ENCODE measurements around the gene CIAO1. TPM values are rescaled to one million over a fixed set of nuclear protein-coding genes. Genes with fewer than 3 reads are reported as not detected.
A peak's percentile ranks its signal among the peaks of the same experiment; 100 is the strongest.
"Not testable (repeated sequence)": the region's sequence is repeated elsewhere in the genome, so short reads cannot be mapped to it uniquely, and the experiment has no call there.

Gene CIAO1
- total RNA-seq, result 10 to 100 TPM; 64.9 to 65.9 TPM

DNA sequence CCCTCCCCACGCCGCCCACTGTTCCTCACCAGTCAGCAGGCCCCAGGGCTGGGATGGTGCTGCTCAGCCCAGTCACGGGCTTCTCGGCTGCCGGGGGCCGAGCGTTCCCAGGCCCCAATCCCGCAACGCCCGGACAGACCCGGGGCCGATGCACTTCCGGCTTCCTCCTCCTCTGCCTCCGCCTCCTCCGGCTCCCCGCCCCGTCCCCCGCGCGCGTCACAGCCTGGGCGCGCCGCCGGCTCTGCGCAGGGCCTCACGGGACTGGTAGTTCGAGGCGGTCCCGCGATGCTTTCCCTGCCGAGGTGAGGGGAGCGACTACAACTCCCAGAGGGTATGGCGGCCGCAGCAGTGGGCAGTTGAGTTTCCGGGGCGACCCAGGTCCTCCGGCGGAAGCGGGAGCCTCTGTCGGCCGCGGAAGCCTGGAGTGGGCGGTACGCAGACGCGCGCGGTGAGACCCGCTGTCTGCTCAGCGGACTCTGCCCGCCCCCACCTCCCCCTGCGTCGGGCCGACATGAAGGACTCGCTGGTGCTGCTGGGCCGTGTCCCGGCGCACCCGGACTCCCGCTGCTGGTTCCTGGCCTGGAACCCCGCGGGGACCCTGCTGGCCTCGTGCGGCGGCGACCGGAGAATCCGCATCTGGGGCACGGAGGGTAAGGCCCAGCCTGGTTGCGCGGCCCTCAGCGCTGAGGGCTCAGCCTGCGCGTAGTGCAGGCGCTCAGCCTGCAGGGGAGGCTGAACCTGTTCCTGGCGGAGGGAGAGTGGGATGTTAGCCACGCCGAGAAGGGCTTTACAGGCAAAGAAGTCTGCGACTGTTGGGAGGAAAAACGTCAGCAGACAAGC, at the start of gene CIAO1, which contains the start of gene TMEM127:
CIAO1 (plus strand) TSS at position 386 of the 840 bp plus-strand sequence; CDS start at position 512, 126 bp downstream.
TMEM127 (minus strand) TSS at position 158 of the 840 bp plus-strand sequence. CDS start 616 bp downstream, outside the sequence.
- peaks cover 52% of the 10 kb centered on the region for H3K4me1 Mint-ChIP-seq (ENCODE audit: low read depth)

DNA sequence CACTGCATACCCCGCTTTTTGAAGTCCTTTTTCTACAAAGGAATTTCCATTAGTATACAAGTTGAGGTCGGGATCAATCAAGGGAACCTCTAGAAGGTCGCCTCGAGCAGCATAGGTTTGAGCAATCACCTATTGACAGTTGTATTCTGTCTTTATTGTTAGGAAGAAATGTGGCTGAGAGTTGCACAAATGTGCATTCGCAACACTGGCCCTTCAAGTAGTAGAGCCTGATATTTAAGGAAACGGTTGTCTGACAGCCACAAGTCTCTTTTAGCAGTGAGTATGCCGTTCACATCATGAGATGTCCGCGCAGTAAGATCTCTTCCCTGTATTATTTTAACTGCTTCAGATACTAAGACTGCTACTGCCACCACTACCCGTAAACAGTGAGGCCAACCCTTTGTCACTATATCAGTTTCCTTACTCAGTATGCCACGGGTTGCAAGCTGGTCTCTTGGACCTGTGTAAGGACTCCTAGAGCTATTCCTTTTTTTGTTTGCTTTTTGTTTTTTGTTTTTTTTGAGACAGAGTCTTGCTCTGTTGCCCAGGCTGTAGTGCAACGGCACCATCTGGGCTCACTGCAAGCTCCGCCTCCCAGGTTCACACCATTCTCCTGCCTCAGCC, 47.4 kb upstream of the CIAO1 start:
- DNase-seq (no peak), ATAC-seq (no peak)
- Mint-ChIP-seq H3K4me3 (no peak overlapping the region), H3K9me3 (ENCODE audit: insufficient read depth) (no peaks in the 10 kb centered on the region), H3K27ac (no peak overlapping the region), H3K27me3 (ENCODE audit: low read depth) (no peaks in the 10 kb centered on the region), H3K36me3 (ENCODE audit: low read depth) (no peaks in the 10 kb centered on the region), H3K4me1 (ENCODE audit: low read depth) (no peaks in the 10 kb centered on the region)
- POLR2A ChIA-PET, result no interaction called here
- CTCF ChIA-PET, result no interaction called here

More for the DNA sequence above, at the start of gene CIAO1, which contains the start of gene TMEM127:
- Mint-ChIP-seq H3K4me3 (peak within 1 kb of the TSS; percentile 97), H3K27ac (peak within 1 kb of the TSS; percentile 91), H3K9me3 (ENCODE audit: insufficient read depth) (no peaks in the 10 kb centered on the region), H3K27me3 (ENCODE audit: low read depth) (no peaks in the 10 kb centered on the region), H3K36me3 (ENCODE audit: low read depth) (peaks cover 42% of the 10 kb centered on the region)
- ChIA-PET POLR2A (interaction anchor here (1.0 to 1.7 kb wide), 3 partner anchors 58 to 115 kb away, joined by 3 to 17 read pairs (median 4); partner anchors contain the start of gene STARD7), CTCF (interaction anchor here (0.7 to 4.7 kb wide), 19 partner anchors 11 to 274 kb away, joined by 3 to 34 read pairs (median 5); partner anchors contain the start of genes ANKRD36C, ASTL and STARD7)
- DNase-seq, result peak; percentile 99
- peak; percentile 94 for ATAC-seq

DNA sequence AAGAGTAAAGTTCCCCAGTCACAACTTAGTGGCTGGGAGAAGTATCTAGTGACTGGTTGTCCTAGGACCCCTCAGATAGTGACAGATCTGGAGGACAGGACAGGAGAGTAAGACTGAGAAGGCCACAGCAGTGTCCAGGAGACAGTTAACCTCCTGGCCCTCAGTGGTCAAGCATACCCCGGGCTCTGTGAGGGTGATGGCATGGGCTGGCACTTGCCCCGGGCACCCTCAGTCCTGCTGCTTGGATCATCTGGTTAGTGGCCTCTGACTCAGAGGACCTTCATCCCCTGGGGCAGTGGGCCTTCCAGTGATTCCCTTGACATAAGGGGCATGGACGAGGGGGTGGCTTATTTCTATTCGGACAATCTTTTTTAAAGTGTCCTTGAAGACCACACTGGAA, 46.1 kb upstream of the CIAO1 start:
- CTCF ChIA-PET; DNase-seq; H3K9me3 Mint-ChIP-seq (ENCODE audit: insufficient read depth); POLR2A ChIA-PET; ATAC-seq; H3K4me3 Mint-ChIP-seq; H3K36me3 Mint-ChIP-seq (ENCODE audit: low read depth); H3K27ac Mint-ChIP-seq; H3K27me3 Mint-ChIP-seq (ENCODE audit: low read depth); H3K4me1 Mint-ChIP-seq (ENCODE audit: low read depth): not testable (repeated sequence)

DNA sequence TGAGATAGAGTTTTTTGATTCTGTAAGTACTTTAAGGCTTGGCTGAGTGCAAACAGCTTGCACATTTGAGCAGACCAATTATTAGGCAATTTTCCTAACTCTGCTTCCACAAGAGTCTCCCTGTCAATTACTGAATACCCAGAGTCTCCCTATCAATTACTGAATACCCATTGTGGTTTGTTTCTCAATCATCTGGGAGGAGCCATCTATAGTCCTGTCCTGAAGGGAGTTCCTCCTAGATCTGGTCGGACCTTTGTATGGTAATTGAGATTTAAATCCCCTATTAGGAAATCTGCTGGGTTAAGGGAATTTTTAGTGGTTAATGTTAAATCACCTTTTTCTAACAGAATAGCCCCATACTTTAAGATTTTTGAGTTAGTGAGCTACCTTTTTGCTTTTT, 44.9 kb upstream of the CIAO1 start:
- H3K4me3 Mint-ChIP-seq; H3K9me3 Mint-ChIP-seq (ENCODE audit: insufficient read depth); H3K27me3 Mint-ChIP-seq (ENCODE audit: low read depth); H3K27ac Mint-ChIP-seq; POLR2A ChIA-PET; H3K4me1 Mint-ChIP-seq (ENCODE audit: low read depth); ATAC-seq; CTCF ChIA-PET; H3K36me3 Mint-ChIP-seq (ENCODE audit: low read depth); DNase-seq: not testable (repeated sequence)

DNA sequence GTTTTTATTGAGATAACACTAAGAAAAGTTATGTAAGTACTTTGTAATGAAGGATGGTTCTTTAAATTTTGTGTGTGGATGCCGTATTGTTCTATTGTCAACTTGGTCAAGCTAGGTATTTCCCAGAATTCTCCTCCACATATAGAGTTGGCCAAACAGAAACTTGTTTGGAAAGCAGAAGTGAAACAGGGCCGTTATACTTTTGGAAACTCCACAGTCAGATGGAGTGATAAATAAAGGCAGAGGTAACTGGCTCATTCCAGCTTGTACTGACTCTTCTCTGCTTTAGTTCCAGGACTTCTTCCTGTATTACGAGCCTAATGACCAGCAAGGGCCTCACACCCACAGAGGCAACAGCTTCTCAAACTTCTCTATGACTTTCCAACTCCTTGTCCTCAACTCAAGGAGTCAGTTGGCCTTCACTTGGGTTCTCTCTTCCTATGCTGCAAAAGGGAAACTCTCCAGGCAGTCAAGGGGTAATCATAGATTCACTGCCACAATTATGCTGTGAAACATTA, 41.0 kb upstream of the CIAO1 start:
- DNase-seq (no peak), ATAC-seq (no peak)
- no peaks in the 10 kb centered on the region for H3K9me3 Mint-ChIP-seq (ENCODE audit: insufficient read depth)
- H3K4me3 Mint-ChIP-seq, result no peak overlapping the region
- CTCF ChIA-PET, result interaction anchor here (1.2 kb wide), 1 partner anchor 16 kb away, joined by 3 read pairs; the partner anchor contains the start of gene STARD7
- H3K36me3 Mint-ChIP-seq (ENCODE audit: low read depth), result no peaks in the 10 kb centered on the region
- H3K27me3 Mint-ChIP-seq (ENCODE audit: low read depth), result no peaks in the 10 kb centered on the region
- POLR2A ChIA-PET, result interaction anchor here (0.7 kb wide), 1 partner anchor 17 kb away, joined by 3 read pairs; no protein-coding TSS in a partner anchor
- H3K27ac Mint-ChIP-seq, result no peak overlapping the region
- H3K4me1 Mint-ChIP-seq (ENCODE audit: low read depth), result peaks cover 4% of the 10 kb centered on the region

DNA sequence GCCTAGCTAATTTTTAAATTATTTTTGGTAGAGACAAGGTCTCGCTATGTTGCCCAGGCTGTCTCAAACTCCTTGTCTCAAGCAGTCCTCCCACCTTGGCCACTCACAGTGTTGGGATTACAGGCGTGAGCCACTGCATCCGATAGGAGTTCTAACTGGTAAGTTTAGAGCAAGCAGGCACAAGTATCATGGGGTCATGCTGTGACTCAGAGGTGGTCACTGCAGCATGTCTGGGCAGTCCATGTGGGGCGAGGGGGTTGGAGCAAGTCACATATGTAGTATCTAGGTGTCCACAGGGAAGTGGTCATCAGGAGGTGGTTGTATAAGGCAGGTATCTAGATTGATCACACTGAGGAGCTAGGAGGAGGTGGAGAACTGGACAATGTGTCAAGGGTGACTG, 34.7 kb upstream of the CIAO1 start:
- ATAC-seq, result no peak
- Mint-ChIP-seq H3K9me3 (ENCODE audit: insufficient read depth) (no peaks in the 10 kb centered on the region), H3K27me3 (ENCODE audit: low read depth) (no peaks in the 10 kb centered on the region), H3K36me3 (ENCODE audit: low read depth) (no peaks in the 10 kb centered on the region), H3K4me1 (ENCODE audit: low read depth) (no peaks in the 10 kb centered on the region), H3K27ac (no peak overlapping the region), H3K4me3 (no peak overlapping the region)
- CTCF ChIA-PET, result interaction anchor here (0.9 kb wide), 1 partner anchor 57 kb away, joined by 3 read pairs; no protein-coding TSS in a partner anchor
- POLR2A ChIA-PET, result interaction anchor here (2.1 kb wide), 1 partner anchor 10 kb away, joined by 8 read pairs; no protein-coding TSS in a partner anchor
- no peak for DNase-seq

DNA sequence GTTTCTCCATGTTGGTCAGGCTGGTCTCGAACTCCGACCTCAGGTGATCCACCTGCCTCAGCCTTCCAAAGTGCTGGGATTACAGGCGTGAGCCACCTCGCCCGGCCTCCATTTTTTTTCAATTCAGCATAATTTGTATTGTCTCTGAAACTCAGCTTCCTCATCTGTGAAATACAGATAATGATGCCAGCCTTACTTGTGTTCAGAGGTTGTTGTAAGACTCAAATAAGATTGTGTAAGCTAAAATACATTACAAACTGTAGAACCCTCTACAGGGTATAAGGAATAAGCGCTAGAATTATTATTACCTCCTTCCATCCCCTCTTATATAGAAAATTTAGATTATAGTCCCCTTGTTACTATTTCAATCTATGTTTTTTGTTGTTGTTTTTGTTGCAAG, 32.6 kb upstream of the CIAO1 start:
- ChIA-PET CTCF (interaction anchor here (0.8 to 2.0 kb wide), 4 partner anchors 13 to 59 kb away, joined by 4 to 5 read pairs (median 4); no protein-coding TSS in a partner anchor), POLR2A (interaction anchor here (1.1 to 1.2 kb wide), 2 partner anchors 9 to 21 kb away, joined by 3 to 4 read pairs; no protein-coding TSS in a partner anchor)
- no peak for DNase-seq
- H3K4me1 Mint-ChIP-seq (ENCODE audit: low read depth), result no peaks in the 10 kb centered on the region
- no peak overlapping the region for H3K27ac Mint-ChIP-seq
- H3K4me3 Mint-ChIP-seq, result no peak overlapping the region
- H3K9me3 Mint-ChIP-seq (ENCODE audit: insufficient read depth), result no peaks in the 10 kb centered on the region
- no peaks in the 10 kb centered on the region for H3K36me3 Mint-ChIP-seq (ENCODE audit: low read depth)
- ATAC-seq, result no peak
- no peaks in the 10 kb centered on the region for H3K27me3 Mint-ChIP-seq (ENCODE audit: low read depth)

DNA sequence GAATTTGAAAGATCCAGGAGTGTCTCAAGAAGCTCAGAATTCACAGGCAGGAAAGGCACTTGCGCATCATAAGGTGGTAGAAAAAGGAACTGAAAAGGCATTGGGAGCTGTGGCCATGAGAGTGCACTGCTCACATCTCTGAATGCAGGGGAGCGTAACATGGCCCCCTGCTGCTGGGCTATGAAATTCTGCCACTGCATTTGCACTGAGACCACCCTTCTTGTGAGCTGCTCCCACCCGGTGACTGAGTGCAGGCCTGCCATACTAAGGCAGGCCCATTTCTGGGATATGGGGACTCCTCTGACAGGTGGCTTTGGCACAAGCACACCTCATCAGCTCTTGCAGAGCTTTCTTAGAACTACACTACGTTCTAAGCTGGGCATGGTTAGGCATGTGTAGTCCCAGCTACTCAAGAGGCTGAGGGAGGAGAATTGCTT, 32.1 kb upstream of the CIAO1 start:
- H3K4me3 Mint-ChIP-seq, result no peak overlapping the region
- H3K9me3 Mint-ChIP-seq (ENCODE audit: insufficient read depth), result no peaks in the 10 kb centered on the region
- no peaks in the 10 kb centered on the region for H3K36me3 Mint-ChIP-seq (ENCODE audit: low read depth)
- H3K4me1 Mint-ChIP-seq (ENCODE audit: low read depth), result no peaks in the 10 kb centered on the region
- no peak for ATAC-seq
- ChIA-PET CTCF (interaction anchor here (1.5 to 2.0 kb wide), 3 partner anchors 12 to 60 kb away, joined by 4 to 5 read pairs (median 5); no protein-coding TSS in a partner anchor), POLR2A (interaction anchor here (1.1 to 1.2 kb wide), 2 partner anchors 8 to 21 kb away, joined by 3 to 4 read pairs; no protein-coding TSS in a partner anchor)
- H3K27me3 Mint-ChIP-seq (ENCODE audit: low read depth), result no peaks in the 10 kb centered on the region
- H3K27ac Mint-ChIP-seq, result no peak overlapping the region
- no peak for DNase-seq

DNA sequence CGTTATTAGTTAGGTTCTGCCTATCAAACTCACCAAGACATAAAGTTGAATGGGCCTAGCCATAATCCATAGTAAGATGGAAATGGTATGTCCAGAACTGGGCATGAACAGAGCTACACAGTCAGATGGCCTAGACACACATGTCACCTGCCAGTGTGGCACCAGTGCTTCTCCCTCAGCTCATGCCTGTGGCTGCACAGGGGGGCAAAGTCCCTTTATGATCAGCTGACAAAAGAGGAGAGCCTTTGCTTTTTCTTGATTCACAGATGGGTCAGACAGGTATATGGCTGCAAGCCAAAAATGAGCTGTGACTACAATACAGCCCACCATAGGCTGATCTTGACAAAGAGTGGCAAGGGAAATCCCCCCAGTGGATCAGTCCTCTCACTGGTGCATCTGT, 29.1 kb upstream of the CIAO1 start:
- no peak for ATAC-seq
- CTCF ChIA-PET, result no interaction called here
- H3K36me3 Mint-ChIP-seq (ENCODE audit: low read depth), result no peaks in the 10 kb centered on the region

DNA sequence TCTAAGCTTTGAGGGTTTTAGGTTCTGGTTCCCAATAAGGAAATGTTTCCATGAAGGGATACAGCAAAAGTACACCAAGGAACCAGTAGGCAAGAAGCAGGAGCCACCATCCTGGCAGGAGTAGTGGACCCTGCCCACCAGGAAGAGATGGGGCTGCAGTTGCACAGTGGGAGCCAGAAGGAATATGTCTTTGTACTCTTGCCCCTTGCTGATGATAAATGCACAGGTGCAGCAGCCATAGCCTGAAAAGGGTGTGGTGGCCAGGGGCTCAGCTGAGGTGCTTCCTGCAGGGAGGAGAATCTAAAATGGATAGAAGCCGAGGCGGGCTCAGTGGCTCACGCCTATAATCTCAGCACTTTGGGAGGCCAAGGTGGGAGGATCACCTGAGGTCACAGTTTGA, 27.8 kb upstream of the CIAO1 start:
- ChIA-PET POLR2A (interaction anchor here (2.2 kb wide), 1 partner anchor 30 kb away, joined by 12 read pairs; the partner anchor contains the start of gene STARD7), CTCF (no interaction called here)
- ATAC-seq, result no peak
- H3K4me3 Mint-ChIP-seq, result no peak overlapping the region
- H3K27ac Mint-ChIP-seq, result no peak overlapping the region
- peaks cover 4% of the 10 kb centered on the region for H3K36me3 Mint-ChIP-seq (ENCODE audit: low read depth)
- H3K4me1 Mint-ChIP-seq (ENCODE audit: low read depth), result peaks cover 32% of the 10 kb centered on the region
- H3K27me3 Mint-ChIP-seq (ENCODE audit: low read depth), result no peaks in the 10 kb centered on the region
- no peaks in the 10 kb centered on the region for H3K9me3 Mint-ChIP-seq (ENCODE audit: insufficient read depth)
- no peak for DNase-seq

More for the DNA sequence above, 29.1 kb upstream of the CIAO1 start:
- DNase-seq, result no peak
- POLR2A ChIA-PET, result interaction anchor here (0.9 kb wide), 1 partner anchor 28 kb away, joined by 5 read pairs; the partner anchor contains the start of gene STARD7
- Mint-ChIP-seq H3K27me3 (ENCODE audit: low read depth) (no peaks in the 10 kb centered on the region), H3K9me3 (ENCODE audit: insufficient read depth) (no peaks in the 10 kb centered on the region), H3K4me1 (ENCODE audit: low read depth) (peaks cover 18% of the 10 kb centered on the region), H3K27ac (no peak overlapping the region), H3K4me3 (no peak overlapping the region)

DNA sequence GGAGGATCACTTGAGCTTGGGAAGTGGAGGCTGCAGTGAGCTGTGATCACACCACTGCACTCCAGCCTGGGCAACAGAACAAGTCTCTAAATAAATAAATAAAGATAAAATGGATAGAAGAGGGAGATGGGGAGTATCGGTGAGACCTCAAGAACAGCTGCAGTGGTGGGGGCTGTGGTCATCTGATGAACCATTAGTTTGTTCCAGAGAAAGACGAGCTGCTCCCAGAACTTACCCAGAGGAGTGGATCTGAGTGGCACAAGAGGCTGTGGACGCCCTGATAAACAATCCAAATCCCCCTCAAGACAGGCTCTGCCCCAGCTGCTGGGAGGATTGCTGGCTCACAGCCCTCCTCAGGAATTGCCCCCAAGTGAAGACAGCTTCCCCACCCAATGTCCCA, 26.9 kb upstream of the CIAO1 start:
- ChIA-PET CTCF (interaction anchor here (0.9 to 1.6 kb wide), 3 partner anchors 28 to 102 kb away, joined by 3 to 6 read pairs (median 5); no protein-coding TSS in a partner anchor), POLR2A (interaction anchor here (2.2 kb wide), 1 partner anchor 30 kb away, joined by 12 read pairs; the partner anchor contains the start of gene STARD7)
- ATAC-seq (no peak), DNase-seq (no peak)
- Mint-ChIP-seq H3K36me3 (ENCODE audit: low read depth) (peaks cover 4% of the 10 kb centered on the region), H3K9me3 (ENCODE audit: insufficient read depth) (no peaks in the 10 kb centered on the region), H3K27me3 (ENCODE audit: low read depth) (no peaks in the 10 kb centered on the region), H3K4me1 (ENCODE audit: low read depth) (peaks cover 32% of the 10 kb centered on the region), H3K4me3 (no peak overlapping the region), H3K27ac (no peak overlapping the region)
